ENCODE measurements around the gene SULT1B1.

GRCh38 chr4:69716654-69717053, 43.8 kb downstream of the SULT1B1 start:
- TF ChIP-seq CTCF (IDR thresholded peaks at IDR 0.05; ENCODE audit: insufficient read depth, low read length, poor library complexity, severe bottlenecking) (no peak), EZH2phosphoT487 (conservative IDR thresholded peaks at IDR 0.05; ENCODE audit: low read length) (no peak)

Data from SU-DHL-6 (cell line).